ENCODE results near the gene SLC19A1.

The SLC19A1 gene

DNA sequence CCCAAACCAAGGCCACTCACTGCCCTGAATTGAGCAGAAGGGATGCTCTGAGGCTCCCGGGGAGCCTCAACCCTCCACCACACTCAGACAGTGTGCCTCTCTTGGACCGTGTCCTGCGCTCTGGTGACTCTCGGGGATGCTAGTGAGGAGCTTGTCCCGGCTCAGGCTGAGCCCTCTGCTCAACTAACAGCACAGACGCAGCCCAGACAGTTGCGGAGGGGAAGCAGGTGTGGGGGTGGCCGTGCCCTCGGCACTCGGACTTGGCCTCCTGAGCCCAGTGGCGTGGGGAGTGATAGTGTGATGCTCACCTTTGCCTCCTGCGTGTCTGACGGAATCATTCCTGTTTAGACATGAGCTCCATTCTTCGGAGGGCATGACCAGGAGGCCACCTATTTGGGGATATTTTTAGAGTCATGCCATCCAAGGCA, 15.4 kb upstream of the SLC19A1 start:
- no peak for DNase-seq

DNA sequence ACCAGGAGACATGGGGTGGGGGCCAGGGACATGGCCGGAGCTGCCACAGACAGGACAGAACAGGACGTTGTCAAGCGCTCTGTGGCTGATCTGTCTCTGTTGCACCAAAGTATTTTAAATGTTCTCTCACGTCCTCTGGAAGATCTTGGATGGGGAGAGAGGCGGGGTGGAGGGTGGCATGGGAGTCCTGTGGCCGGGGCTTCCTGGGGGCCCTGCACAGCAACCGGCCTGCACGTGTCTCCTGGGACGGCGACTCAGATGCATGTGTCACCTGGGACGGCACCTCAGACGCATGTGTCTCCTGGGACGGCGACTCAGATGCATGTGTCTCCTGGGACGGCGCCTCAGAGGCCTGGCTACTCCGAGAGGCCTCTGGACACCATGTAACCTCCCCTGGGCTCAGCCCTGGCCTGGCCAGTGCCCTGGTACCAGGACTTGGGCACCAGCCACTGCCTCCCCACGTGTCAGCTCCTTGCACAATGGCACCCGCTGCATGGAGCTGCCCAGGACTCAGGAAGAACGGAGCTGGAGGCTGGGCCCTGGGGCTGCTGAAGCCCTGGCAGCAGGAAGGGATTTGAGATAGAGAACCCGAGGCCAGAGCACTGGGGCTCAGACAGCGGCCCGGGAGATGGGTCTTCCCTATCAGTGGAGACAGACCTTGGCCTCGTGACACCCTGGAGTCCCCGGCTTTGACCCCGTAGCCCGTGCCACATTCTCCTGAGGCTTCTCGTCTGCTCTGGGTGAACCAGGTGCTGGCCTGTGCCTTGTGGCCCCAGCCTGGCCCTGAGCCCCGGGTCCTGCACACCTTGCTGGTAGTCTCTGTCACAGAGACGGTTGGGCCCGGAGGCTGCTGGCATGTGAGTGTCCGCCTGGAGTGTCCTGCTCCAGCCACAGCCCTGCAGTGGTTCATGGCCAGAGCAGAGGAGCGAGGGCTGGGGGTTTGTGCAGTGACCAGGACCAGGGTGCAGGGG, 14.7 kb upstream of the SLC19A1 start:
- no peak for DNase-seq

DNA sequence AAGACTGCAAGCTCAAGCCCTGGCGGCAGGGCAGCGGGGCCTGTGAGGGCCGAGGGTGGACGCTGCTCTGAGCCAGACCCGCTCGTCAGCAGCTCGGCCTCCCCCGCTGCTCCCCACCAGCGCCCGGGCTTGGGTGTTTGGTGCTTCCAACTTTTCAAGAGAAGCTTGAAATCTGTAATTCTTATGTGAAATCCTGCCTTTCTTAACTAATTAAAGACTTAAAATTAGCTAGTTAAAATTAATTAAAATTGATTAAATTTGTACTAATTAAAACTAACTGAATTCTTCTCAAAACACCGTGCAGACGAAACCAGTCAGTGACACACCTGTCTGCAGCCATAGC, 14.0 kb upstream of the SLC19A1 start:
- DNase-seq, result no peak

DNA sequence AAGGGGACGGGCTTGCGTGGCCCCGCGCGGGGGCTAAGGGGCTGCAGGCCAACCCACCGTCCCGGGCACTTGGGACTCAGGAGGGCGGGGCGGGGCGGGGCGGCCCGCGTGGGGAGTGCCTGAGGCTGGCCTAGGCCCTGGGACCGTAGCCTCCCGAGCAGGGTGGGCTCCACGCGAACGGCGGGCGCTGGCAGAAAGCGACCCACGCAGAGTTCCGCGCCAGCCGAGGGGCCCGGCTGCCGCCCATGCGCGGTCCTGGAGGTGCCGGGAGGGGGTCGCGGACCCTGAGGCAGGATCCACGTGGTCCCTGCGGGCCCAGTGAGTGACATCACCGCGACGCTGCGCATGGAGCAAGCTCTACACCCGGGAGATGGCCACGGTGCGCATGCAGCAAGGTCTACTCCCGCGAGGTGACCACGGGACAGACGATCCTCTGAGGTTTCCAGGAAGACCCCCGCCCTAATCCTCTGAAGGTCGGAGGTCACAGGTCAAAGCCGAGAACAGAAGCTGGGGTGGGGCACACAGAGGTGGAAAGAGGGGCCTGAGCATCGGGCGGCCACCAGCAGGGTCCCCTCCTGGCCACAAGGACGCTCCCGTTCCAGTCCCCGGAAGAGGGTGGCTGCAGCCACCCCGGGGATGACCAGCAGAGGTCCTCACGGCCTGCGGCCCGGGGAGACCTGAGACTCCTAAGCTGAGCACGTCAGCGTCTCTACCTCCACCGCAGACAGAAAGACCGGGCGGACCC, 13.5 kb upstream of the SLC19A1 start:
- DNase-seq, result no peak

DNA sequence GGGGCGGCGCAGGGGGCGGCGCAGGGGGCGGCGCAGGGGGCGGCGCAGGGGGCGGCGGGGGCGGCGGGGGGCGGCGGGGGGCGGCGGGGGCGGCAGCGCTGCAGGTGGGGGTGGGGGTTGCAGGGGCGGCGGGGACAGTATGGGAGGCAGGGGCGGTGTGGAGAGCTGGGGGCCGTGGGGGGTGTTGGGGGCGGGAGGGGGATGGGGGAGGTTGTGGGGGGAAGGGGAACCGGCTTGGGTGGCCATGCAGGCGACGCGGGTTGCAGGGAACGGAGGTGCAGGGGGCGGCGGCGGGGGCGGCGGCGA, 13.0 kb upstream of the SLC19A1 start:
- no peak for DNase-seq

DNA sequence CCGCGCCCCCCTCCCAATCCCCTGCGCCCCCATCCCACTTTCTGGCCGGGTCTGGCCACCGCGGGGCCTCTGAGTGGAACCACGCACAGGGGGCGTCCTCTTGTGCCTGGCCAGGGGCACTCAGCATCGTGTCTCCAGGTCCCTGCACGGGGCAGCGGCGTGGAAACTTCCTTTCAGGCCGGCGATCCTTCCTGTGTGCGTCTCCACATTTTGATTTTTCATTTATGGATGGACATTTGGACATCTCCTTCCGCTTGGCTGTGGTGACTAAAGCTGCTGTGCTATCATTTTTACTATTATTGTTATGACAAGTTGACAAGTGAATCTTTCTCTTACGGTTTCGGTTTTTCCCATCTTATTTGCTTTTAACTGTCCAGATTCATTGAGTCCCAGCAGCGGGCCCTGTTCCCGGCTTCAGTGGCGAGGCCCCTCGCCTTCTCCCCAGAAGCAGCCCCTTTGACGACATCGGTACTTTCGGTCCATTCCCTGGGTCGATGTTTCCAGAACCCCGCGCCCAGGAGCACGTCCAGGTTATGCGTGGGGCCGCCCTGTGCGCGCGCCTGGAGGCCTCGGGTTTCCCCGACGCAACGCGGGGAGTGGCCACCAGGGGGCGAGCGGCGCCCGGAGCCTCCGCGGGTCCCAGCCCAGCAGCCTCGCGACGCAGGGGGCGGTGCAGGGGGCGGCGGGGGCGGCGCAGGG, 12.4 kb upstream of the SLC19A1 start:
- DNase-seq, result no peak

DNA sequence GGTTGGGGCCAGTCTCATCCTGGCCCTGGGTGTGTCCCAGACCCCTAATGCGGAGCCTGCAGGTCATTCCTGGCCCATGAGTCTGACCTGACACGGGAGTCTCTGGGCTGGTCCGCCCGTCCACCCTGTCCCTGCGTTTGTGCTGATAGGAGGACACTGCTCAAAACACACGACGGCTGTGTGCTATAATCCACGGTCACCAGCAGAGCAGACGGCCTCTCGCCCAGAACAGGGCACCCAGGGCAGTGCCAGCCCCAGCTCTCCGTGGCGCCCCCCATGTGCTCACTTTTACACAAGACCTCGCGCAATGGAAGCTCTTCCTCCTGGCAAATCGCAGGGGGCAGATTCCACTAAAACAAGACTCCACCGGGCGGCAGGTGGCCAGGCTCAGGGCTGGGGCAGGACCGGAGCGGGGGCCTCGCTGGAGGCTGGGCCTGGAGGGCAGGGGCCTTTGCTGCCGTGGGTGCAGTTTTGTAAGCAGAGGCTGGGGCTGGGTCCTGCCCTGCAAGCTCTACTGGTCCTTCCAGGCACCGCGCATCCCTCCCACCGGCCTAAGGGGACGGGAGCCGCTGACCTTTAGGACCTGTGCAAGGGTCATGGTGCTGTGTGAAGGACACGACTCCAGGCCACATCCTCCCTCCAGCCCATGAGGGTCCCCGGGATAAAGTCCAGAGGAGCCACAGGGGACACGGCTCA, 10.6 kb upstream of the SLC19A1 start:
- no peak for DNase-seq

DNA sequence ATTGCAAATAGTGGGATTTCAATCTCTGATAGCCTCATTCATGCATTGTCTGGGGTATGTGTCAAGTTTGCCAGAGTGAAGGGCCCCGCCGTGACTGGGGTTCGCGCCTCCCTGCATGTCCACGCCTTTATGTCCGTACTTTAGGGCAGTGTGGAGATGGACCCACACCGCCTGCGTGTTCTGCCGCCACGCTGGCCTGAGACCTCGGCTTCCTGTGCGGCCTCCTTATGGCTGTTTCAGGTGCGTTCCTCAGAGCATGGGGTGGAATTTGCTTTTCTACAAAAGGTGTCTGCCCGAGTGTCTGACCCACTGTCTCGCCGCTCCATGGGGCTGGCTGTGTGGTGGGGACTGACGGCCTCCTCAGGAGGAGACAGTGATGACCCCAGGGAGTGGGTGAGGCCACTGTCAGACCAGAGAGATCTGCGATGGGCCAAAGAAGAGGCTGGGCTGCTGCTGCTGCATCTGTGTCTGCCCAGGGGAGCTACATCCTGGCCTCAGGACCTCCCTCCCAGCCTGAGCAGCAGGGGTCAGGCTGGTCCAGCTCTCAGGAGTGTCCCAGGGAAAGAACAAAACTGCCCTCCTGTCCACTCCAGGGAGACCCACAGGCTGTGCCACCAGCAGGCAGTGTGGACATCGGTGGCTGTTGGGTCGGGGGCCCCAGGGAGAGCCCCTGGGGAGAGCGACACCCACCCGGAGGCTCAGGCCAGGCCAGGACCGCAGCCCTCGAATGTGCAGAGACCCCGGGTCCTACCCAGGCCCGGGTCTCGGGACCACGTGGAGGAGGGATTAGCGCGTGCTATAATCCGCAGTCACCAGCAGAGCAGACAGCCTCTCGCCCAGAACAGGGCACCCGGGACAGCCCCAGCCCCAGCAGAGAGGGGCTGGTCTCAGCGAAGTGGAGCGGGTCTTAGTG, 9.8 kb upstream of the SLC19A1 start:
- DNase-seq, result no peak

DNA sequence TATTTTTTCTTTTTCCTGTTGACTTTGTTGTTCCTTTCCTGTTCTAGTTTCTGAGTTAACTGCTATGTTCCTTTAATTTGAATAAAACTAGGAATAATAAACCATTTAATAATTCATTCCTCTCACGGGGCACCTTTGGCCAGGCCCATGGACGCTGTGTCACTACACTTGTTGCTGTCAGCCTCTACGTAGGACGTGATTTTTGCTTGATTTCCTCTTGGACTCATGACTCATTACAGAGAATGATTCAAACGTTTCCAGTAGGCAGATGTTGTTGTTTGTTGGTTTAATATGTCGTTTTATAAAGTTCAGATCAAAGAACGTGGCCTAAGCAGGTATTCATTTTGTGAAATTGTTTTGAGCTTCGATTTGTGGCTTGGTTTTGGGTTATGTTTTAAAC, 9.1 kb upstream of the SLC19A1 start:
- no peak for DNase-seq

DNA sequence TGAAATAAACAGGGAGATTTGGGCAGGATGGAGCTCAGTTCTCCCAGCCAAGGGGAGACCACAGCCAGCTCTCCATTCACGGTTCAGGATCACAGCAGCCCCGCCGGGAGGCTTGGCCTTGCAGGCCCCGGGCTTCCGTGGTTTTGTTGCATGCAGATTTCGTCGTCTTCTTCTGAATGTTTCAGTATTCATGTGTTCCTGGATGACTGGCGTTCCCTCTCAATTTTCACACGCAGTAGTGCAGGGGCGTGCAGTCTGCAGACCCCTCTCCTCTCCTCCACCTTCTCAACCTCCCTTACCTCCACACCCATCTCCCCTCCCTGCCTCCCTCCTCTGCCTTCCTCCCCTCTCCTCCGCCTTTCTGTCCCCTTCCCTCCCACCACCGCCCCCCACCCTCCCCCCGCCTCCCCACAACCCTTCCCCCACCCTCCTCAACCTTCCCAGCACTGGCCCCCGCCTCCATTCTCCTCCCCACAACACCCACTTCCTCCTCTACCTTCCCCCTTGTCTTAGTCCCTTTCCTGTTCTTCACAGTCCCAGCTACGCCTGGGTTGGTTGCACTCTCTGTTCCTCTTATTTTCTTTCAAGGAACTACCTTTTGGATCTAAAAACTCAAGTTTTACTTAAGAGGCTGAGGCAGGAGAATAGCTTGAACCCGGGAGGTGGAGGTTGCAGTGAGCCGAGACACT, 8.4 kb upstream of the SLC19A1 start:
- no peak for DNase-seq

DNA sequence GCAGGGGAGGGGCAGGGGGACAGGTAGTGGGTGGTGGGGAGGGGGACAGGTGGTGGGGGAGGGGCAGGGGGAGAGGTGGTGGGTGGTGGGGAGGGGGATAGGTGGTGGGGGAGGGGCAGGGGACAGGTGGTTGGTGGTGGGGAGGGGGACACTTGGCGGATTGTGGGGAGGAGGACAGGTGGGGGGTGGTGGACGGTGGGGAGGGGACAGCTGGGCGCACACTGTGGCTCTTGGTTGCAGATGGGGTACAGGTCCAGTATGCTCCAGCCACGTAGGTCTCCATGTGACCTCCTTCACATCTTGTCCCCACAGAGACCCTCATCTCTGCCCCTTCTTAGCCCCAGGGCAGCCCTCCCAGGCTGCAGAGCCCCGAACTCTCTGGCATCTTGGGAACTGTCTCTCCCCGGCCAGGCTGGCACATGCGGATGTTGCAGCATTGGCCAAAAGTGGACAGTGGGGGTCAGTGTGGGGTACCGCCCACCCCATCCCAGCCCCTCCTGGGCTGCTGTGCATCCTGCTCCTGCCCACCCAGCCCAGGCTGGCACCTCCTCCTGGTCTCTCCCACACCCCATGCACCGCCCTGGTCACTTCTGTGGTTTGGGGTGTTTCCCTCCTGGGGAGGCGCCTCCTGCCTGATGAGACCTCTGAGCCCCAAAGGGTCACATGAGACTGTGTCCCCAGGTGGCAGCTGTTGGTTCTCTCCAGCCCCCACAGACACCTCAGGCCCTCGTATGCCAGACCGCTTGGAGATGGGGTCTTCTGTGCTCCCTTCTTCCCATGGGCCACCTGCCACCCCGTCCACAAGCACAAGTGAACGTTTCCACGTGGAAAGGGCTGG, 7.6 kb upstream of the SLC19A1 start:
- DNase-seq, result no peak

DNA sequence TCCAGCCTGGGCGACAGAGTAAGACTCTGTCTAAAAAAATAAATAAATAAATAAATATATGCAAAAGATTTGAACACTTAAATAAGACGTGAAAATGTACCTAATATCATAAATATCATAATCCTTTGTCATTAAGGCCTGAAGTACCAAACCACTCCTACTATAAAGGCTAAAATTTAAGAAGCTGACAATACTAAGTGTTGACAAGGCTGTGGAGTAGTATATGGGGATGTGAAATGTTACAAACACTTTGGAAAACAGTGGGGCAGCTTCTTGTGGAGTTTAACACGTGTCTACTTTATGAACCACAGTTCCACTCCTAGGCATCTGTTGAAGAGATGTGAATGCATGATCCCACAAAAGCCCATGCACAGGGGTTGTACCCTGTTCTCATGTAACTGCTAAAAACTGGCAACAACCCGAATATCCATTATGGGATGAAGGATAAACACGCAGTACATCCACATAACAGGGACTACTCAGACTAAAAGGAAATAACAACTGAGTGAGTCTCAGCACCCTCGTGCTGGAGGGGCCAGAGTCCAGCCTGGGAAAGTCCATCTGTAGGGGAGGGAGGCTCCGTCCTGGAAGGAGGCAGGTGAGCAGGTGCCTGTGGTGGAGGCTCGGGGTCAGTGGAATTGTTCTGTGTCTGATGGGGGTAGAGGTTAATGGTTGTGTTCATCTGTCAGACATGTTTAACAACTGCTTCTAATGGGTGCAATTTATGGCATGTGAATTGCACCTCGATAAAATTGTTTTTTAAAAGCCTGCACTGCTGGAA, 6.7 kb upstream of the SLC19A1 start:
- no peak for DNase-seq

DNA sequence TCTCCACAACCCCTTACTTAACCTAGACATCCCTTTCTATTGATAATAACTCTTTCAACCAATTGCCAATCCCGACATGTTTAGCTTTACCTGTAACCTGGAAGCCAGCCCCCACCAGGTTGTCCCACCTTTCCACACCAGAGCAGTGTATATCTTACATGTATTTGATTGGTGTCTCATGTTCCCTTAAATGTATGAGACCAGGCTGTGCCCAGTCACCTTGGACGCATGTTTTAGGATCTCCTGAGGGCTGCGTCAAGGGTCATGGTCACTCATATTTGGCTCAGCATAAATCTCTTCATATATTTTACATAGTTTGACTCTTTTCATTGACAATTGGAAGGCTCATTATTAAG, 5.3 kb upstream of the SLC19A1 start:
- no peak for DNase-seq

DNA sequence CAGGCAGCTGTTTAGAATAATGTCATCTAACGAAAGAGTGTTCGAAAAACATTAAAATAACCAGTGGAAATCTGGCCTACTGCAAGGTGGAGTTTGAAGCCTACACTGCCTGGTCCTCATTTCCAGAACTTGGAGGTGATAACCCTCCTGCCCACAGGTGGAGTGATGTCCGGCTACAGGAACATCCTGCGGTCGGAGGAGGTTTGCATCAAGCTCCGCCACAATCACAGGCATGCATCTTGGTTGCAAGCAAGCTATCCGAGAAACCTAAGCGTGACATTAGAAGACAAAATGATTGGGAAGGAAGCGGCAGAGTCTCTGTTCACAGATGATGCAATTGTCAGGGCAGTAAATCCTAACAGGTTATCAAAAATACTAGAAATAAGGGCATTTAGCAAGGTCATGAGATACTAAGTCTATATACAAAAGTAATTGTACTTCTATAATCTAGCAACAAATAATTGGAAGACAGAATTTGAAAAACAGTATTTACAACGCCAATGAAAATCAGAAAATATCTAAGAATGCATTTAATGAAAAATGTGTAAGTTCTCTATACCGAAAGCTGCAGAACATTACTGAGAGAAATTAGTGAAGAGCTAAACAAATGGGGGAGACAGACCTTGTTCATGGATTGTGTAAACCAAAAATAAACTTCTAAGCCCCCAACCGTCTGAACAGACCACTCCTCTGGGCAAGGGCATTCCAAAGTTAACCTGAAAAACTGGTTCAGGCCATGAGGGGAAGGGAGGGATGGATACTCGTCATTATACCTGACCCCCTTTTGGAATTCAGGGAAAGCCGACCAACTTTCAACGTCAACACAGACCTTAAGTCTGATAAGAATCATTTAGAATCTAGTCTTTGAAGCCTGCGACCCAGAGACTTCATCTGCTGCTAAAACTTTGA, 4.7 kb upstream of the SLC19A1 start:
- no peak for DNase-seq

DNA sequence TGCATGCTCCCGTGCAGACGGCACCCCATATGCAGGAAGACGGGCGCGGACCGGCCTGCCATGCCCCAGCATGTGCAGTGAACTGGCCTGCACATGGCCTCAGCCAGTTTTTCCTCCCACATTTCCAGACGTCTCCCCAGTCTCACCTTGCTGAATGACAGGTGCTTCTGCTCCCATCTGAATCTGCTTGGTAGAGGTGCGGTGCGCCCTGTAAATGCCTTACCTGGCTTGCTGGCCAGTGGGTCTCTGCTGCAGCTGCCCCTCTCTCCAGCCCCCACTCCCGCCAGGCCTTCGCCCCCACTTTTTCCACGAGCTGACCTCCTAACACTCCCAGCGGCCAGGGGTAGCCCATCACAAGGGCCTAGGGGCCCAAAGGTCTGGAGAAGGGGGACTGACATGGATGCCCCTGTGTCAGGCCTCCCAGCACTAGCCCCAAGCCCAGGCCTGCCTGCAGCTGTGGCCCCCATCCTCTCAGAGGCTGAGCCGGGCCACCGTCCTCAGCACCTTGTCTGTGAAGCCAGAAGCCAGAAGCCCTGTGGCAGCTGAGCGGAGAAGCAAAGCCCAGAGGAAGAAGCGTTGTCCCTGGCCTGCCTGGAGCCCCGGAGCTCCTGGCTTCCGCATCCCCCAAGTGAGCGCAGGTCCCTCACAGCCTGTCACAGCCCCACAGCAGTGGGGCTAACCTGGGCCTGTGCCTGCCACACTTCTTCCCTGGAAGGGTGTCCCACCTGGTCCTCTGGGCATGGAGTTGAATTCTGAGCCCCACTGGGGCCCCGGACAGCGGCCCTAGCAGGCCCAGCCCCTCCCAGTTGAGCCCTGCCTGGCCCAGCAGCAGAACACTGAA, 3.7 kb upstream of the SLC19A1 start:
- no peak for DNase-seq

DNA sequence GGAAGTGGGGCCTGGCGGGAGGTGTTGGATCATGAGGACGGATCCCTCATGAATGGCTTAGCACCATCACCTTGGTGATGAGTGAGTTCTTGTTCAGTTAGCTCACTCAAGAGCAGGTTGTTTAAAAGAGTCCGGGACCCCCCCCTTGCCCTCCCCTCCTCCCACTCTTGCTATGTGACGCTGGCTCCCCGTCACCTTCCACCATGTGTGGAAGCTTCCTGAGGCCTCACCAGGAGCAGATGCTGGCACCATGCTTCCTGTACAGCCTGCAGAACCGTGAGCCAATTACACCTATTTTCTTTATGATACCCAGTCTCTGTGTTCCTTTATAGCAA, 3.0 kb upstream of the SLC19A1 start:
- DNase-seq, result no peak

DNA sequence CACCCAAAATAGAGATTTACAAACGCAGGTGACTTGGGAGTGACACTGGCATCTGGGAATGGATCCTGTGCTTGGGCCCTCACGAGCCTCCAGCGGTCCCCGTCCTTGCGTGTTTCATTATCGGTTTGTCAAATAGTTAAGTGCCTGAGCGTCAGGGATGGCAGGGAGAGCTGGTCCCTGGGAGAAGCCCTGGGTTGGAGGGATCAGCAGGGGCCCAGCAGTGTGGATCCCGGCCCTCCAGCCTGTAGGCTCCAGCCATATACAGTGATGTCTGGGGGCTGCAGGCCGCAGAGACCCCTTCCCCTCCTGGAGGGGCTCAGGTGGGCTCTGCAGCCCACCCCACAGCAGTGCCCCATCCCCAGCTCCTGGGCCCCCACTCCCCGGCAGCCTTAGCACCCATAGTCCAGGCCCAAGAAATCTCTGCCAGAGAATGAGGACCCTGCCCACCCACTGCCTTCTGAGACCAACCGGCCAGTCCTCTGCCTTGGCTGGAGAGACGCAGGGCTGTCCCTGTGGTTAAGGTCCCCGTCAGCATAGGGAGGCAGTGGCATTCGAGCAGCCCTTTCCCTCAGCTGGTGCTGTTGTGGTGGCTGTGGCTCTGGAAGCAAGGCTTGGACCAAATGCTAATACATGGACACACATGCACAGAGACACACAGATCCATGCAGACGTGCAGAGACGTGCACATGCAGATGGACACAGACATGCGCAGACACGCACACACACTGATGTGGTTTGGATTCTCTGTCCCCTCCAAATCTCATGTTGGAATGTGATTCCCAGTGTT, 2.4 kb upstream of the SLC19A1 start:
- DNase-seq, result no peak

Measured in NCI-H524 treated with DMSO at 0.1 percent for 48 hours (cell line).